ENCODE data around the gene SPEF2.

DNA sequence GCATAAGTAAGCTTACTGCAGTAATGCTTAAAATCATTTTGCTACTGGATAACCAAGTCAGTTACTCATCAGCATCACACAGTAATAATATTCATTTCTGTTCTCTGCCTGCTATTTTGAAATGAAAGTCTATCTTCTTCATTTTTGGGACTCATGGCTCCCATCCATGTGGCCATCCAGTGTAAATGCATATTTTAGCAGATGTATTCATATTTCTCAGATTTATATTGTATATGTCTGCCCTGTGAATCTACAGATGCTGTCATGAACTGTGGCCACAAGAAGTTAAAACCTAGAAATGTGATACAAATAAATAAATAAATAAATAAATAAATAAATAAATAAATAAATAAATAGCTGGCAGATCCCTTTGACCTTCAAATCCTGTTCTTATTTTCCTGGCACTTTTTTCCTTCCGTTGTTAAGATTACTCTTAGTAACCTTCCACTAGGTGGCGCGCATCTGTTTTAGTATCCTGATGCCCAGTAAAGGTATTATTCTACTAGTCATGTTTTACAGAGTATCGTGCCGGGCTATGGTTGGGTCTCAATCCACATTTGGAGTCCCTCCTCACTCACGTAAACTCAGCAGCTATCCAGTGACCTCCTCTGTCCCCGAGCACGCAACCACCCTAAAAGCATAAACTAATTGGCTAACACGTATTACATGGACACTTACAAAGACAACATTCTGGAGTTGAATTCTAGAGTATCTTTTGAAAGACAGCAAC, 159.9 kb downstream of the SPEF2 start:
- TF ChIP-seq POLR2AphosphoS5 (IDR thresholded peaks at IDR 0.05) = no peak
- TF ChIP-seq, protein P1, sequence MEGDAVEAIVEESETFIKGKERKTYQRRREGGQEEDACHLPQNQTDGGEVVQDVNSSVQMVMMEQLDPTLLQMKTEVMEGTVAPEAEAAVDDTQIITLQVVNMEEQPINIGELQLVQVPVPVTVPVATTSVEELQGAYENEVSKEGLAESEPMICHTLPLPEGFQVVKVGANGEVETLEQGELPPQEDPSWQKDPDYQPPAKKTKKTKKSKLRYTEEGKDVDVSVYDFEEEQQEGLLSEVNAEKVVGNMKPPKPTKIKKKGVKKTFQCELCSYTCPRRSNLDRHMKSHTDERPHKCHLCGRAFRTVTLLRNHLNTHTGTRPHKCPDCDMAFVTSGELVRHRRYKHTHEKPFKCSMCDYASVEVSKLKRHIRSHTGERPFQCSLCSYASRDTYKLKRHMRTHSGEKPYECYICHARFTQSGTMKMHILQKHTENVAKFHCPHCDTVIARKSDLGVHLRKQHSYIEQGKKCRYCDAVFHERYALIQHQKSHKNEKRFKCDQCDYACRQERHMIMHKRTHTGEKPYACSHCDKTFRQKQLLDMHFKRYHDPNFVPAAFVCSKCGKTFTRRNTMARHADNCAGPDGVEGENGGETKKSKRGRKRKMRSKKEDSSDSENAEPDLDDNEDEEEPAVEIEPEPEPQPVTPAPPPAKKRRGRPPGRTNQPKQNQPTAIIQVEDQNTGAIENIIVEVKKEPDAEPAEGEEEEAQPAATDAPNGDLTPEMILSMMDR (IDR thresholded peaks at IDR 0.05; ENCODE audit: poor library complexity, severe bottlenecking) = peak; percentile 52
- no peak for TF ChIP-seq EZH2 (IDR thresholded peaks at IDR 0.05; ENCODE audit: borderline replicate concordance, insufficient read depth, low read length, poor library complexity, severe bottlenecking)

Measured in neural cell (in vitro differentiated cells).